G401 (cell line): ENCODE measurements around the gene RAB25. TPM values are rescaled to one million over a fixed set of nuclear protein-coding genes. Genes with fewer than 3 reads are reported as not detected.

ENCODE experiments used
- DNase-seq: peaks from one replicate; pipeline ENCODE4 v3.0.0-alpha.2; 2015; ENCODE audit warnings: low spot score
- in situ Hi-C: cut with HindIII; loops from 2 replicates; pipeline ENCODE4 v1.10.0; 2016; ENCODE audit warnings: low sequenced_read_pairs, mixed read lengths
- total RNA-seq: library from RNA; depleted of rRNA; stranded (reverse); fragments of >200 nt; shearing (Covaris generic); gene quantifications from 2 replicates; pipeline ENCODE4 v1.2.3, GENCODE V29; 2014

RAB25 gene
- total RNA-seq, 1 experiment from 2014 or later, result not detected

GRCh38 chr1:156096640-156097391 is 35.9 kb downstream of the RAB25 start:
- peak; percentile 70 for DNase-seq
- in situ Hi-C loops, result no loop called here

GRCh38 chr1:156097499-156098178 is 36.7 kb downstream of the RAB25 start:
- in situ Hi-C loops, result no loop called here
- DNase-seq, result no peak

- DNase-seq, result no peak
- in situ Hi-C loops, result no loop called here
Measured at GRCh38 chr1:156098784-156099183, 37.8 kb downstream of the RAB25 start.

- DNase-seq, result no peak
- in situ Hi-C loops, result no loop called here
Measured at GRCh38 chr1:156099282-156099681, 38.3 kb downstream of the RAB25 start.

- no peak for DNase-seq
- in situ Hi-C loops, result no loop called here
Measured at GRCh38 chr1:156100205-156100995, 39.4 kb downstream of the RAB25 start.

- in situ Hi-C loops, result no loop called here
- DNase-seq, result no peak
Measured at GRCh38 chr1:156101880-156102279, 40.9 kb downstream of the RAB25 start.

GRCh38 chr1:156102633-156103511 is 41.9 kb downstream of the RAB25 start:
- in situ Hi-C loops, result no loop called here
- DNase-seq, result no peak

- in situ Hi-C loops, result no loop called here
- DNase-seq, result no peak
Measured at GRCh38 chr1:156103521-156103947, 42.6 kb downstream of the RAB25 start.

GRCh38 chr1:156104065-156104810 is 43.3 kb downstream of the RAB25 start:
- no peak for DNase-seq
- in situ Hi-C loops, result no loop called here

GRCh38 chr1:156104861-156105832 is 44.2 kb downstream of the RAB25 start:
- in situ Hi-C loops, result no loop called here
- no peak for DNase-seq

- peak; percentile 66 for DNase-seq
- in situ Hi-C loops, result no loop called here
Measured at GRCh38 chr1:156106624-156107488, 45.9 kb downstream of the RAB25 start.

- no peak for DNase-seq
- in situ Hi-C loops, result no loop called here
Measured at GRCh38 chr1:156108057-156108456, 47.1 kb downstream of the RAB25 start.

- DNase-seq, result no peak
- in situ Hi-C loops, result no loop called here
Measured at GRCh38 chr1:156108664-156109241, 47.8 kb downstream of the RAB25 start.

- in situ Hi-C loops, result no loop called here
Measured at GRCh38 chr1:156110252-156110651, 49.3 kb downstream of the RAB25 start.

GRCh38 chr1:156111355-156111962 is 50.5 kb downstream of the RAB25 start:
- in situ Hi-C loops, result no loop called here
- no peak for DNase-seq

More at GRCh38 chr1:156110252-156110651, 49.3 kb downstream of the RAB25 start:
- no peak for DNase-seq
